ENCODE data around the gene GRID2.

Gene GRID2

DNA sequence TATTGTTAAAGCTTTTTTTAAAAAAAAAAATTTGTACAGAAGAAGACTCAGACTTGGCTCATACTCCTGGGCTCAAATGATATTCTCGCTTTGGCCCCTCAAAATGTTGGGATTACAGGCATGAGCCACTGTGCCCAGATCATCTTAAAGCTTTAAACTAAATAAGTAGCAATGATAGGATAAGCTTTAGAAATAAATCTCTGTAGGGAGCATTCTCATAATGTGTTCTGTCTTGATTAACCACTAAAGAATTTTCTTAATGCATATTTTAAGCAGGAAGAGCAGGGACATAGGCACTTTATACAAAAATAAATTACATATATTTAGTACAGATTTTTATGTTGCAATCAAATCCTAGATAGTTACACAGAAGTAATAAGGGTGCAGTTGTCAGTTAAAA, 667.2 kb downstream of the GRID2 start:
- DNase-seq = no peak

DNA sequence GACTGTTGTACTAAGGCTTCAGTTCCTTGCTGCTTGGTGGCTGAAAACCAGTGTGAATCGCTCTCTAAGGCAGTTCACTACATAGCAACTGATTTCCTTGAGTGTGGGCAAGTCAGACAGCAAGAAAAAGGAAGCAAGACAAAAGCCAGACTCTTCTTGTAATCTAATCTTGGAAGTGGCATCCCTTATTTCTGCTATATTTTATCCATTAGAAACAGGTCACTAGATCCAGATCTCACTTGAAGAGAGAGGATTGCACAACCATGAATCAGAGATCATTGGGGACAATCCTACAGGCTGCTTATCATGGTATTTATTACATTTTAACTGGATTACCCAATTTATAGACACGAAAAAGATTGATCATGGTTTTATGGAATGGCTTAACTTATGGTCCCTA, 684.5 kb downstream of the GRID2 start:
- peak; percentile 5 for DNase-seq

DNA sequence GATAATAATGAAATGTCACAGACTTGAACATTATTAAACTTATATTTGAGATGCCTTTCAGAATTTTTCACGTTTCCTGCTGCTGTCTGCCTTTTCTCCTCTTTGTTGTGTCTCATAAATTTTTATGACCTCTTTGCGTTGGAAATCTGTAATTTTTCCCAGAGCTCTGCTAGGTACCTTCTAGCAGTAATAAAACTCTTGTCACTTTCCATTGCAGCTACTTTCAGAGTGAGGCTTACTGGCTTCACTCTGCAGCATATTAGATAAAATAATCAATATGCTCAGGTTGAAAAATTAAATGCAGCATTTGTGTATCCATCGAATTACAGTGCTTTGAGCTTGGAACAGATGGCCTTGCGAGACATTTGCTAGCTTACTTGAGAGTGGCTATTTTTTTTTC, 689.0 kb downstream of the GRID2 start:
- peak; percentile 70 for DNase-seq

DNA sequence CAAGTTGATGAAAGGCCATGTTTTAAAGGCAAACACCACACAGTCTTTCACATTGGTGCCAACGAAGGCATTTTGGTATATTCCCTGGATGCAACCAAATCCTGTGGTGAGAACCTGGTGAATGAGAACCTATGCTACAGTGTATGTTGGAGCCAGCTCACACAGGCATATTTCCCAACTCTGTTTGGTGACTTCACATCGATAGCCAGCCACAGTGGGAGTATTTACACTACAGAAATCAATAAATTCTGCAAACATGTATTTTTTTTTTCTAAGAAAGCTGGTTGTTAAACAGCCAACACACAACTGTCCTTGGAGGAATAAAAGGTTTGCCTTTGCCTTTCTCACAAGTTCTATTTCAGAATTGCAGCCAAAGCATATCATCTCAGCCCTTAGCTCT, 691.0 kb downstream of the GRID2 start:
- DNase-seq = no peak

DNA sequence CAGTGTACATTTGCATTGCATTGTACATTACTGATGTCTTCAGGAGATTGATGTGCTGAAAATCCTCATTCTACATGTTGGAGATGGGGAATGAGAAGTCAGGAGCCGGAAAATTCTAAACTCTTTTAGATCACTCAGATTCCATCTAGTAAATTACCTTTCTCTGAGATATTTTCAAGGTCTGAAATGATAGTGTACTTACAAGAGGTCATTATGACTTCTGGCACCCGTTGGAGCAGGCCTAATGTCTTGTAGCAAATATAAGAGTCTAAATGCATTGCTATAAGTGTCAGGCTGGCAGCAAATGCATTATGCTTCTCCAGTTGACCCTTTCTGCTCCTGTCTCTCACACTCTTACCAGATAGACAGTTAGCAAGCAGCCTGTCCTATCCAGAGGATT, 692.8 kb downstream of the GRID2 start:
- DNase-seq = no peak

DNA sequence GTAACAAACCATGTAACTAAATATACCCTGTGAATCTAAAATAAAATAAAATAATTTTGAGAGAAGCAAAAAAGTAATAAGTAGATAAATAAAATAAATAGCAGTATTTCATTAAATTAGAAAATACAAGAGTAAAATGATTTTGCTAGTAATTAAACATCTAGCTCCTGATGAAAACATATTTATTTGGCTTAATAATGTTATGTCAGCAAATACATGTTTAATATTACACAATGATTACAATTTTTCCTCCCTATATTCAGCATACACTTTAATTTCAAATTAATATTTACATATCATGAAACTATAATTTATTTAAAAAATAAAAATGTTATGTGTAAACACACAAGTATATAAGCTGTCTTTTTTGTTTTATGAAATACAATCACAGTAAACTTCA, 697.1 kb downstream of the GRID2 start:
- DNase-seq = no peak

DNA sequence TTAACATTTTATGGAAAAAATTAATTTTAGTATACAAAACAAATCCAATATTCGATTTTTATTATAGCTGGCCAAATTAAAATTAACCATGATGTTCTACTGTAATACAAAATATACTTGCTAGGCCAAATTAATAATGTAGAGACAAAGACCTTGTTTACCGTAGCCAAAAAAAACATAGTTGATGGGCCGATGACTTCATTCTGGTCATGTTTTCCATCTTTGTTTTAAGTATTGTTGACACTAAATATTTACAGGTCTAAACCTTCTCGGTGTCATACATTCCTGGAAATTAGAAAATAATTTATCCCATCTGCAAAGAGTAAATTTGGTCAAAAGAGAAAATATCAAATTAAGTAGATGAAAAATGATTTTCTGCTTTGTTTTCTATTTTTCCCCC, 698.5 kb downstream of the GRID2 start:
- DNase-seq = no peak

DNA sequence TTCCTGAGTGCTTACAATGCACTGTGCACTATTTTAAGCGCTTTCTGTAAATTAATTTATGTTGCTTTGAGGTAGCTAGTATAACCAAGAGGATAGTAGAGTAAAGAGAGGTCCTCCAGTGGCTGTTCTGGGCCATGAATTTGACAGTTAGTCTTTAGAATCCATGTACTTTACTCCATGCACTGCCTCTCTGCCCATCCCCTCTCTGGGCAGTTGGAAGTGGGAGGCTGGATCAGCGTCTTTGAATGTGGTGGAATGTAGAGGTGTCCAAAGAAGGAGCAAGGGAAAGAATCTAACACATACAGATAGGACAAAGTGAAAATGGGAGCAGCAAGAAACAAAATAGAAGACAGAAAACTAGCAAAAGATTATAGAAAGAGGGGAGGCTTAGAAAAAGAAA, 712.6 kb downstream of the GRID2 start:
- DNase-seq = no peak

DNA sequence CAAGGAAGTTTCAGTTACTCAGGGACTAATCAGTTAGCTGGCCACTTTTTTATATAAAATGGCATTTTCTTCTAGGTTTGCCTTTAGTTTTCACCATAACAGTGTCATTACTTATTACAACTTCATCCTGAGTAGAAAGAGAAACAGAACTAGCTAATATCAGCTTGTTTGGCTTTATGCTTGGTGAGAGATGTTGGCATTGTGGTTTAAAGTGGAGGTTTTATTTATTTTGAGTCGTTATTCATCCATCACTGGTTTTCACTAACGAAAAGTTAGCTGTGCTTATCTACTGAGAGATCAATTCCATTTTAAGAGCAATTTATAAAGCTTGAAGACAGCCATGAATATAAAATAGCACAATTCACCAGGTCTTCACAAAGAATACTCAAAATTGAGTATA, 714.5 kb downstream of the GRID2 start:
- DNase-seq = no peak

DNA sequence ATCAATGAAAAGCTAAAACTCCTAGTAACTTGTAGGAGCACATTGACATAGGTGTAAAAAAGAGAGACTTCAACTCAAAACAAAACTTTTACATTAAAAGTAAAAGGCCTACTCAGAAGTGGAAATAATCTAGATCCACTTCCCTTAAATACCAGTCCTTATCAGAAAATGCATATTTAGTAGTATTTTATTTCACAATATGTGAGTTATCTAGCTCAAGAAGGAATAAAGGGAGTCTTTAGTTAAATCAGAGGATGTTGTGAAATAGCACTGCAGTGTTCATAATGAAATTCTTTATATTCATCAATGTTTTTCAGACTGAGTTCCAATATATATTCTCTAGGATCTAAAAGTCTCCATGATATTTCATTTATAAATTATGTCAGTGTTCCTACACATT, 715.0 kb downstream of the GRID2 start:
- DNase-seq = no peak

DNA sequence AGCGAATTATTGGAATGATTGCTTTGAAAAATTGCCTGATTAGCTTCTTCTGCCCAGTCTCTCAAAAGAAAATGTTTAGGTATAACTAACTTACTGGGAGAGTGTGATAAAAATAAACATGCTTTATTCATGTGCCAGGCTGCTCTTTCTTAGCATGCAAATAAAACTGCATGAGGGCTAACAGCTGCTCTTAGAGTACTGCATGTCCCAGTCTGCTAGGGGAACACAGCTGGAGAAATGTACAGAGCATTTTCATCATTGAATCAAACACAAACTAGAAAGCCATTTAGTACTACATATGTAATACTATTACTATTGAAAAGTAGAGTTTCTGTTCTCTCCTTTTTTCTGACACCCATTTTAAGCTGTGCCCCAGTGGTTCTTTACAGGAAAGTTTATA, 726.0 kb downstream of the GRID2 start:
- peak; percentile 57 for DNase-seq

DNA sequence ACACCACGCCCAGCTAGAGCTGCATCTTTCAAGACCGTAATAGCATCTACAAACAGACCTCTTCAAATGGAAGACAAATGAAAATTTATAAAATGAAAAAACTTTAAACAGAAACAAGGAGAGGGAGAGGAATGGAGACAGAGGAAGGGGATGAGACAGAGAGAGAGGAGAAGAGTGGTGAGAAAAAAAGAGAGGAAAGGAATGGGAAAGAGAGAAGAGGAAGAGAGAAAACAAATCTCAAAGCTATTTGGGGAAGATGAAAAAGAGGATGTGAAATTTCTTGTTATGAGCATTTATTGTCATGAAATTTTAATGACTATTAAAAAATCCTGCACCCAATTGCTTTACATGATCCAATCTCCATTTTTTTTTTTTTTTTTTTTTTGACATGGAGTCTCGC, 726.9 kb downstream of the GRID2 start:
- no peak for DNase-seq

DNA sequence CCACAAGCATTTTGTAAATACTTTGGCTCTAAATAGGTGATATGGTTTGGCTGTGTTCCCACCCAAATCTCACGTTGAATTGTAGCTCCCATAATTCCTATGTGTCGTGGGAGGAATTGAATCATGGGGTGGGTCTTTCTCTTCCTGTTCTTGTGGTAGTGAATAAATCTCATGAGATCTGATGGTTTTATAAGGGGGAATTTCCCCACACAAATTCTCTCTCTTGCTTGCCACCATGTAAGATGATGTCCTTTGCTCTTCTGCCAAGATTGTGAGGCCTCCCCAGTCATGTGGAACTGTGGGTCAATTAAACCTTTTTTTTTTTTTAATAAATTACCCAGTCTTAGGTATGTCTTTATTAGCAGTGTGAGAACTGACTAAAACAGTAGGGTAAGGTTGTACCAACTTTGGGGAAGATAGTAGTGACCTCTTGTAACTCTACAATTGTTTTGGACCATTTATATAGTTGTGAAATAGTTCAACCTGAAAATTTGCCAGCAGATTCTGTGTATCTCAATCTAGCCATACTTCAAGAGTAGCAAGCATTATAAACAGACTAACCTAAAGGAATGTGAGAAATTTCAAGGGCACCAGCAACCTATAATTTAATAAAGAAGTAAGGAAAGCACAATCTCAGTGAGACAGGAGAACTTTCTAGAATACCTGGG, 727.8 kb downstream of the GRID2 start:
- no peak for DNase-seq

DNA sequence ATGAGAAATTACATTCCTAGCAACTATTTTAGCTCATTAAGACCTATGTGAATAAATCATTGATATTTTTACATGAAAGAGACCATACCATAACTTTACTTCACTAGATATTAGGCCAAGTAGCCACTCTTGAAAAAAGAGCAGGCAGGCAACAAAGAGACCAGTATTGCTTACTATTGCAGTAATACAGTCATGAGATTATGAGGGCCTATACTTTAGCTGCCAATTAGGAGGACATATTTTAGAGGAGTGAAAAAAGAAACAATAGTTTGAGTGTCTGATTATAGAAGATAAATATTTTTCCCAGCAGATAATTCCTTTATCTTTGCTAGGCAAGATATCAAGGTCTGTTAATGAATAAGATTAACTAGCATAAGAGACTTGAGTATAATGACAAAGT, 739.0 kb downstream of the GRID2 start:
- DNase-seq = no peak

DNA sequence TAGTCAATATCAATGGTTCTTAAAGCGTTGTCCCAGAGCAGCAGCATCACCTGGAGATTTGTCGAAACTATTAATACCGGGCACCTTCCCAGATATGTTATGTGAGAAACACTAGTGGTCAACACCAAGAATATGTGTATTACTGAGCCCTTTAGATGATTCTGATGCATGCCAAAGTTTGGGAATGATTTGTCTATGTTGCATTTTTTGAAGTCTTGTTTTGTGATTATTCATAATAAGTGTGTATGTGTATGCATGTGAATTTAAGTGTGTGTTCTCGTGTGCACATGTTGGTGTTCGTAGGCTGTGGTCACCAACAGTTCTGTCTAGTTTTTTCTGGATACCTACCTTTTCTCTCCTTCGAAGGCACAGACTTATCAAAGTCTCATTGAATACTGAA, 749.4 kb downstream of the GRID2 start:
- no peak for DNase-seq

DNA sequence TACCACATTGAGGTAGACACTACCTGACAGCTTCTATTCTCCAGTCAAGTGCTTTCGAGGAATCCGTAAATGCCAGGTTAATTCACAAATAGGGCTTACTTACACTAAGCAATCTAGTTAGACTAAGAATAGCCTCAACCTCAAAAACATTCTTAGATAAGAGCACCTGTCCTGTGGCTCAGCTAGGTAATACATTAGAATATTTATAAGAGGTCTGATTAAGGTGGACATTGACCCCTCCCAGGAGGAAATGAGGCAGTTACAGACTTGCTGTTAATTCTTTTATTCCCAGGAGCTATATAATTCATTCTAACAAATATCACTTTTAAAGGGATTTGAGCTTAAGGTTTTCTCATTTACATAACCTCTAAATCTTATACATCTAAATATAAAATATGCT, 758.1 kb downstream of the GRID2 start:
- peak; percentile 32 for DNase-seq

DNA sequence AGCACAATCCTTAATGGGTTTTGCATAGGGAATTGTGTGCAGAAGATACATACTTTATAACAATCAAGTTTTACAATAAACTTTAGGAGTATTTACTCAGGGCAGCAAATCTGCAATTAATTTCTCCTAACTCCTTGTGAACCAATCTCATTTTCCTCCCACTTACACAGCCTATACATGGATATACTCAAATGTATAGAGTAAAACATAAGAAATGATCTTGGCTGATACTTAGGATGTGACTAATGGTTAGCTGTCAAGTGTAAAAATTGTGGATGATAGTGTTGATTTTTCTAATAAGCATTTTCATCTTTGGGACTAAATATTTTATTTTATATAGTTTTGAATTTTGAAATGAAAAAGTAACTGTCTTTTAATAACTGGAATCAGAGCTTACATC, 759.6 kb downstream of the GRID2 start:
- peak; percentile 18 for DNase-seq

DNA sequence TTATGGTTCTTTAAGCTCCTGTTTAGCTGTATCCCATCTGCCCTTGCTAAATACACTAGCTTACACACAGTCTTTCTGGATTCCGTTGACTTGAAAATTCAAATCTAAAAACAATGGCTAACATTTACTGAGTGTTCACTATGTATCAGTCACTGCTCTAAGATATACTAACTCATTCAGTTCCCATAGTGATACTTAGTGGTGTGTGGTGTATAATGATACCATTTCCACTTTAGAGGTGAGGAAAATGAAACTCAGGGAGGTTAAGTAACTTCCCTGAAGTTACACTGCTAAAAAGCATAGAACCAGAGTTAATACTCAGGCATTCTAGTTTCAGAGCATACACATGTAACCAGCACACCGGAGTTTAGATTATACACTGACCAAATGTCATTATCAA, 762.0 kb downstream of the GRID2 start:
- DNase-seq = peak; percentile 33

DNA sequence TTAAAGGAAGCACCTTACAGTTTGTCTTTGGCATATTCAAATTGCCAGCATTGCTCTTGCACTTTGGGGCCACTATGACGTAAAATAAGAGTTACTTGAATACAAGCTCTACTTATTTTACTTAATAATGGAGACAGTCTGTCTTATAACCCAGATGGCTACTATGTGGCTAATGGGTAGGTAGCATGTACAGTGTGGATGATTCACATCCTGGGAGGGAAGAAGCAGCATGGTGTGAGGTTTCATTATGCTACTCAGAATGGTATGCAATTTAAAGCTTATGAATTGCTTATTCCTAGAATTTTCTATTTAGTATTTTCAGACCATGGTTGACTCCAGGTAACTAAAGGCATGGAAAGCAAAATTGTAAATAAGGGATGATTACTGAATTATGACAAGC, 763.0 kb downstream of the GRID2 start:
- peak; percentile 67 for DNase-seq

DNA sequence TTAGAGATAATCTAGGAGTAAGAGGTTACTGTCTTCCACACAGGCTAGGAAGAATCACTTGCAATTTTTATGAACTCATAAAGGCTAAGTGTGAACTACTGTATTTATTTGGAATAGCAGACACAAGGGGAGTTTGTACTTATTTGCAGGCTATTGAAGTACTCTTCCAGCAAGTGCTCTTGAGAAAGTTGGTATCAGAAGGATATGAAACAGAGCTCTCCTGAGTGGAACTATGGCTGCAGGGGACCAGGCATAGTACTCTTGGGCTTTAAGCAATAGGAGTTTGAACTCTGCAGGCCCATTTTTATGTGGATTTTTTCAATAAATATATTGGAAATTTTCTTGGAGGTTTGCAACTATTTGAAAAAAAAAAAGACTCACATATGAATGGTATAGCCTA, 768.5 kb downstream of the GRID2 start:
- peak; percentile 30 for DNase-seq

DNA sequence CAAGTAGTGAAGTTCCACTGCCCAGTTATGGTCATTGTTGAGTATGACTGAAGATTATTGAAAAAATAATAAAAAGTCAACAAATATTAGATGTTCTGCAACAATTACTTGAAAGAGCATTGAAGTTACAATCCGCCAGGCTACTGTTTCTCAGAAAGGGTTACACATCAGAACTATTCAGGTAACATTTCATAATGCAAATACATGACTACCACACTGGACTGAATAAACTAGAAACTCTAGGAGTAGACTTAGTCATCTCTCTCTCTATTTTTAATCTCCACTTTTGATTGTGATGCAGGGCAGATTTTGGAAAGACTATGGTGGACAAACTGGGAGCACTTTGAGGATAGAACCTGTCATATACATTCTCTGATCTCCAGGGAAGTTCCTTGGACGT, 776.5 kb downstream of the GRID2 start:
- DNase-seq = no peak

DNA sequence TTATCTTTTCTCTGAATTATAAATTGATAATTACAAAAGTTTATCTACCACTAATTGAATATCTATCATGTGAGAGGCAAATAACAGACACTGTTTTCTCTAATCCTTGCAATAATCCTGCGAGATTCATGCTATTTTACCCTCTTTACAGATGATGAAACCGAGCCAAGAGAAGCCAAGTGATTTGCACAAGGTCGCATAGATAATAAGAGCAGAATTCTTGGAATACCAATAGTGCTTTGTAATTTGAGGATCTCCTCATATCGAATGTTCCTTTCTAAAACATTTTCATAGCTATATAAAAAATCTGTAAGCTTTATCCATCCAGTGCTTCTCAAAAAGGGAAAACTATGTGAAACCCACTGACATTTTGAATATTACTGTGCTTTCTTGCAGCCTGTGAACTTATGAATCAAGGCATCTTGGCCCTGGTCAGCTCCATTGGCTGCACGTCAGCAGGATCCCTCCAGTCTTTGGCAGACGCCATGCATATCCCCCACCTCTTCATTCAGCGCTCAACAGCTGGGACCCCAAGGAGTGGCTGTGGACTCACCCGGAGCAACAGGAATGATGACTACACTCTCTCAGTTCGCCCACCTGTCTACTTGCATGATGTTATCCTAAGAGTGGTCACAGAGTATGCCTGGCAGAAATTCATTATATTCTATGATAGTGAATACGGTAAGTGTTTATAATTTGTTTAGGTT, 781.0 kb downstream of the GRID2 start:
- DNase-seq = no peak

DNA sequence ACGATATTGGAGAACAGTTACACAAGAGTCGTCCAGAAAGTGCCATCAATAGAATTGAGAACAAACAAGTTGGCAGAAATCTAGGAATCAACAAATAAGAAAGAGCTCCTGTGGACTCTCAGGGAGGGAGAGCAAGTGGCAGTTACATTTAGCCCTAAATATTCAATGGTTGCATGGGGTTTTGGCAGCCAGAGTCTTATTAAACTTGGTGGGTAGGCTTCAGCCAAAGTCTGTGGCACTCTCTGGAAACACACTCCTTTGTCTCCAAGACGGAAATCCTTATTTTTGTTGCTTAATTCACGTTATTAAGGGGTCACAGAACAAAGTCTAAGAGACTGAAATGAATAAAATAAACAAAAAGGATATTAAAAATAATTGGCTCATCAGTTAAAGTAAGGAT, 782.6 kb downstream of the GRID2 start:
- DNase-seq = peak; percentile 38

DNA sequence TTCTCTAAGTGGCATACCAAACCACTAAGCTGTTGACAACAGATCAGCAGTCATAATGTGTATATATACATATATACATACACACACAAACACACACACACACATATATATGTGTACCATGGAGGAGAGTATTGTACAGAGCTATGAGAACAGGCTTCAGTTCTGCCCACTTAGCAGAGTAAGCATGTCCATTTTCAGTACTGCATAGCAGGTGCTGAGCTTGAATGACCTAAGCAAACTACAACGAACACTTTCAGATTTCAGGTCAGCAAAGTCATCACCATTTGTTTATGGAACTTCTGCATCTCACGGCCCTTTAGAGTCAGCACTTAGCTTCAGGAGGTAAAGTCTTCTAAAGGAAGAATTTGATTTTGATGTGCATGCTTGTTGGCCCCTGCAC, 789.0 kb downstream of the GRID2 start:
- DNase-seq = no peak

DNA sequence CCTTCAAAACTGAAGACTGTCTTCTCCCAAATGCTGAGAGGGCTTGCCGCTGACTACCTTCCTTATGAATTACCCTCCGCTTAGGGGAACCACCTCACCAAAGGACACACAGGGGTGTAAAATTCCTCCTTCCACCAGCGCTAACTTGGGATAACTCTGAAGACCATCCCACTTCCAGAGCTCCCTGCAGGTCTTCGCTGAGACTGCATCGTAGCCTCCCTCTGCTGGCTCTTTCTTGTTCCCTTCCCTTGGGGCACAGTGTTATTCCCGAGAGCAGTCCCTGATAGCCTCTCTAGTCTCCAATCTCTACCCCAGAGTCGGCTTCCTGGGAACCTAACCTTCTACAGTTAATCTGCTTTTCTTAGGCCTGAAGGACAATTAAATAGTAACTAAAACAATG, 799.3 kb downstream of the GRID2 start:
- DNase-seq = peak; percentile 4

All from NCI-H69 (cell line).